HG02840 (cell line): ENCODE measurements around the gene CACNA1B.
"Not testable (repeated sequence)": the region's sequence is repeated elsewhere in the genome, so short reads cannot be mapped to it uniquely, and the experiment has no call there.

Experiments used
- ATAC-seq: cut with Tn5 transposase; IDR thresholded peaks from one replicate; pipeline ENCODE4 v1.9.1; 2021; ENCODE audit warnings: mild to moderate bottlenecking, moderate library complexity, moderate number of reproducible peaks; ENCODE audit not compliant: unreplicated experiment, low FRiP score

CACNA1B gene

GRCh38 chr9:137877506-137878122 lies at the start of gene CACNA1B:
Gene CACNA1B (plus strand): TSS chr9:137877782. CDS start chr9:137877934, 152 bp downstream.
- ATAC-seq, result not testable (repeated sequence)

- ATAC-seq, result no peak
Observed at GRCh38 chr9:137827908-137828526, 49.6 kb upstream of the CACNA1B start.

GRCh38 chr9:137828527-137829259 lies 48.9 kb upstream of the CACNA1B start:
- ATAC-seq, result no peak

GRCh38 chr9:137829260-137829996 lies 48.2 kb upstream of the CACNA1B start:
- ATAC-seq, result no peak

- ATAC-seq, result no peak
Observed at GRCh38 chr9:137832191-137832700, 45.3 kb upstream of the CACNA1B start.

- no peak for ATAC-seq
Observed at GRCh38 chr9:137832830-137833590, 44.6 kb upstream of the CACNA1B start.

GRCh38 chr9:137833721-137834613 lies 43.6 kb upstream of the CACNA1B start:
- ATAC-seq, result no peak

GRCh38 chr9:137834846-137835546 lies 42.6 kb upstream of the CACNA1B start:
- no peak for ATAC-seq

- no peak for ATAC-seq
Observed at GRCh38 chr9:137836151-137836830, 41.3 kb upstream of the CACNA1B start.

- ATAC-seq, result no peak
Observed at GRCh38 chr9:137836831-137837241, 40.7 kb upstream of the CACNA1B start.

- no peak for ATAC-seq
Observed at GRCh38 chr9:137837345-137838278, 40.0 kb upstream of the CACNA1B start.

GRCh38 chr9:137838576-137838975 lies 39.0 kb upstream of the CACNA1B start:
- no peak for ATAC-seq

- no peak for ATAC-seq
Observed at GRCh38 chr9:137843355-137843754, 34.2 kb upstream of the CACNA1B start.

GRCh38 chr9:137851516-137852267 lies 25.9 kb upstream of the CACNA1B start:
- no peak for ATAC-seq

GRCh38 chr9:137853392-137853995 lies 24.1 kb upstream of the CACNA1B start:
- ATAC-seq, result no peak

- ATAC-seq, result no peak
Observed at GRCh38 chr9:137860361-137860760, 17.2 kb upstream of the CACNA1B start.
